K562 (cell line): Measurements from ENCODE around the gene PRKCE. TPM values are rescaled to one million over a fixed set of nuclear protein-coding genes. Genes with fewer than 3 reads are reported as not detected.

Experiments
- ATAC-seq: fragments of 200-7000 bp; cut with Tn5 transposase; 3 replicates; pipeline ENCODE4 v1.9.1; 2020; ENCODE audit warnings: moderate library complexity
- BruUV-seq: library from RNA; stranded (reverse); fragments of 400-500 nt; replicated peaks from 2 replicates; lab custom pipeline; 2021; lab: Mats Ljungman, UMichigan
- CTCF ChIA-PET: fragments of 300-600 bp; formaldehyde crosslinking; extraction: SDS; loops from one replicate; lab custom pipeline; 2021; ENCODE audit warnings: low intra/inter-chr PET ratio; lab: Yijun Ruan, JAX
- POLR2A ChIA-PET: fragments of 300-600, 350-650 bp; sonication (Branson Sonifier 250); formaldehyde crosslinking; extraction: SDS; loops from one replicate; lab custom pipeline; 2021; ENCODE audit warnings: antibody characterized with exemption, inconsistent platforms; lab: Yijun Ruan, JAX
- DNase-seq, 4 experiments: peaks; one replicate each; pipeline versions ENCODE4 v3.0.0 to v3.0.0-alpha.2; 2011 to 2018; ENCODE audit warnings: low spot score in 3 of 4, mixed read lengths in 3 of 4; ENCODE audit errors: extremely low read depth in 1 of 4
- FAIRE-seq: peaks from 2 replicates; lab custom pipeline; 2011; peaks lifted over from hg19 to GRCh38; lab: Jason Lieb, UNC
- H2AFZ ChIP-seq: 2 replicates; pipeline ENCODE4 v1.6.0; 2011; ENCODE audit warnings: low read depth, low read length, control low read depth, inconsistent platforms
- H3K27ac ChIP-seq: fragments of 200-600 bp; 3 replicates; pipeline ENCODE4 v1.8.0; 2011; ENCODE audit warnings: low read depth, mild to moderate bottlenecking, control low read depth, inconsistent platforms, low read length, moderate library complexity, mixed read lengths; ENCODE audit errors: extremely low read depth
- H3K27me3 ChIP-seq, 2 experiments: fragments of 300-600 bp in 1 of 2; 2 replicates in 1 of 2; 3 replicates in 1 of 2; pipeline versions ENCODE4 v1.6.0 to v1.8.0; 2011; ENCODE audit warnings: inconsistent platforms in 2 of 2, low read length in 2 of 2, mild to moderate bottlenecking in 1 of 2, mixed read lengths in 1 of 2, moderate library complexity in 1 of 2; ENCODE audit not compliant: control insufficient read depth in 2 of 2, insufficient read depth in 2 of 2
- H3K36me3 ChIP-seq: fragments of 300-600 bp; 3 replicates; pipeline ENCODE4 v1.8.0; 2011; ENCODE audit warnings: mild to moderate bottlenecking, low read length, inconsistent platforms; ENCODE audit not compliant: control insufficient read depth, insufficient read depth
- H3K4me1 ChIP-seq, 2 experiments: fragments of 200-600 bp in 1 of 2; replicated peaks in 1 of 2; 2 replicates in 1 of 2; 3 replicates in 1 of 2; pipeline versions ENCODE4 v1.5.1 to v1.8.0; 2011; ENCODE audit warnings: inconsistent platforms in 2 of 2, low read length in 2 of 2, mild to moderate bottlenecking in 1 of 2, mixed read lengths in 1 of 2, moderate library complexity in 1 of 2; ENCODE audit not compliant: control insufficient read depth in 2 of 2, insufficient read depth in 2 of 2
- H3K4me2 ChIP-seq: 2 replicates; pipeline ENCODE4 v1.6.1; 2011; ENCODE audit warnings: low read length, control low read depth, inconsistent platforms, mixed read lengths; ENCODE audit not compliant: insufficient read depth
- H3K4me3 ChIP-seq: fragments of 200-600 bp; sonication (generic), shearing (Covaris generic); 2 replicates; pipeline ENCODE4 v1.5.1; 2016; ENCODE audit warnings: control low read depth, inconsistent platforms
- H3K79me2 ChIP-seq: fragments of 200-600 bp; 3 replicates; pipeline ENCODE4 v1.8.0; 2011; ENCODE audit warnings: low read length, inconsistent platforms; ENCODE audit not compliant: control insufficient read depth, insufficient read depth
- H3K9ac ChIP-seq, 2 experiments: 2 replicates each; pipeline versions ENCODE4 v1.6.0 to v1.6.1; 2011; ENCODE audit warnings: low read depth in 2 of 2, low read length in 2 of 2, control low read depth in 1 of 2, inconsistent platforms in 1 of 2, mild to moderate bottlenecking in 1 of 2, mixed read lengths in 1 of 2; ENCODE audit not compliant: insufficient read depth in 1 of 2
- H3K9me1 ChIP-seq: one replicate; pipeline ENCODE4 v1.6.0; 2011; ENCODE audit warnings: inconsistent platforms, mild to moderate bottlenecking, low read length, moderate library complexity; ENCODE audit not compliant: control insufficient read depth, insufficient read depth
- H3K9me3 ChIP-seq: replicated peaks from 2 replicates; pipeline ENCODE4 v1.5.1; 2011; ENCODE audit warnings: low read depth, low read length, inconsistent platforms; ENCODE audit not compliant: control insufficient read depth, insufficient read depth
- H4K20me1 ChIP-seq: replicated peaks from 2 replicates; pipeline ENCODE4 v1.6.1; 2011; ENCODE audit warnings: low read length, inconsistent platforms, mixed read lengths; ENCODE audit not compliant: control insufficient read depth, insufficient read depth
- PHTF2 ChIP-seq: fragments of 250-450 bp; sonication (Bioruptor Pico); IDR thresholded peaks from 2 replicates; pipeline ENCODE4 v1.5.0; 2021; ENCODE audit warnings: mild to moderate bottlenecking
- RBM25 ChIP-seq: fragments of 200-400 bp; formaldehyde crosslinking; IDR thresholded peaks from 2 replicates; pipeline ENCODE4 v1.6.1; 2018; ENCODE audit warnings: low read length, low read depth, moderate library complexity; ENCODE audit not compliant: severe bottlenecking
- ZNF318 ChIP-seq, 2 experiments: fragments of 450-650 bp; IDR thresholded peaks; 2 replicates each; pipeline ENCODE4 v1.6.1; 2016; ENCODE audit warnings: mild to moderate bottlenecking in 2 of 2, borderline replicate concordance in 1 of 2, low read depth in 1 of 2, moderate library complexity in 1 of 2
- WGBS: fragments of 100-300 bp; shearing (Covaris generic); methylation state at CpG from one replicate; pipeline ENCODE4 v1.1.6; 2016; ENCODE audit warnings: low coverage, mixed read lengths; ENCODE audit not compliant: insufficient coverage; ENCODE audit errors: missing lambda C conversion rate; 5-methylcytosine and 5-hydroxymethylcytosine counted together
- in situ Hi-C: fragments of 300-500 bp; cut with MboI; formaldehyde crosslinking; loops from 4 replicates; pipeline ENCODE4 v1.15.0; 2018; ENCODE audit warnings: inconsistent platforms, mixed read lengths
- intact Hi-C: fragments of 100-400 bp; cut with micrococcal nuclease; formaldehyde crosslinking; loops from 2 replicates; pipeline ENCODE4 v1.14.2; 2022
- polyA plus RNA-seq, 8 experiments: library from polyadenylated mRNA; depleted of rRNA in 4 of 8; stranded (reverse) in 5 of 8; unstranded in 3 of 8; fragments of >200 nt; fragmentation: Nextera tagmentation in 2 of 8; fragmentation: Illumina TruSeq in 1 of 8; extraction: Ambion mirVana in 2 of 8; extraction: Trizol in 1 of 8; gene quantifications; 2 replicates each; pipeline versions ENCODE4 v1.2.1 to v1.2.3, GENCODE V29; 2011 to 2014; ENCODE audit warnings: inconsistent platforms in 1 of 8, missing spikeins in 1 of 8
- total RNA-seq, 7 experiments: library from RNA; depleted of rRNA in 6 of 7; stranded (reverse); fragments of >200 nt in 6 of 7; fragmentation: Illumina TruSeq in 2 of 7; extraction: Trizol in 2 of 7; gene quantifications; 2 replicates each; pipeline versions ENCODE4 v1.2.1 to v1.2.3, GENCODE V29; 2011 to 2021; ENCODE audit warnings: low replicate concordance in 1 of 7

The PRKCE gene
- total and polyA plus RNA-seq, 9 of the 15 experiments (the other 6 are each of a cell fraction or from before 2014, with no cell fraction given), result 0.06 to 1.0 (median 0.22) TPM; not detected in 1

GRCh38 chr2:45944074-45944473 lies 292.6 kb downstream of the PRKCE start:
- Histone ChIP-seq H3K9ac (no peak overlapping the region), H3K4me2 (no peak overlapping the region), H3K79me2 (no peaks in the 10 kb centered on the region), H3K4me1 (peaks cover 0 to 4% of the 10 kb centered on the region in 2 experiments; a peak in 1 of 5 replicates), H2AFZ (no peak overlapping the region), H4K20me1 (no peaks in the 10 kb centered on the region), H3K9me3 (no peaks in the 10 kb centered on the region), H3K36me3 (no peaks in the 10 kb centered on the region), H3K27me3 (peaks cover 7 to 16% of the 10 kb centered on the region in 2 experiments; a peak in 4 of 5 replicates), H3K27ac (no peak overlapping the region), H3K9me1 (no peaks in the 10 kb centered on the region), H3K4me3 (no peak overlapping the region)
- intact Hi-C loops, result no loop called here
- WGBS, result 5% methylated on average over 6 of the region's 6 CpGs
- in situ Hi-C loops, result no loop called here
- no peak for TF ChIP-seq ZNF318 (IDR thresholded peaks at IDR 0.05; ENCODE audit: borderline replicate concordance in 1 of 2, low read depth in 1 of 2)
- TF ChIP-seq RBM25, result no peak
- no peak for TF ChIP-seq PHTF2 (CRISPR knock-in tag)
- BruUV-seq, result no TSS peak
- FAIRE-seq (no peak), DNase-seq (no peak), ATAC-seq (no peak)
- POLR2A ChIA-PET, result no interaction called here
- CTCF ChIA-PET, result interaction anchor here (0.6 kb wide), 2 partner anchors 9 to 10 kb away, joined by 3 to 4 read pairs; no protein-coding TSS in a partner anchor
